Activated CD8-positive, alpha-beta T cell treated with anti-CD3 and anti-CD28 coated beads for 36 hours (primary cell): ENCODE results near the gene DDX1. TPM values are rescaled to one million over a fixed set of nuclear protein-coding genes. Genes with fewer than 3 reads are reported as not detected.

ENCODE experiments used
- ATAC-seq: fragments of 200-7000 bp; cut with Tn5 transposase; one replicate; pipeline ENCODE4 v1.10.0; 2021; ENCODE audit warnings: mild to moderate bottlenecking, moderate library complexity
- CTCF ChIA-PET: fragments of 350-600 bp; sonication (Branson Sonifier 250); formaldehyde crosslinking; loops from one replicate; lab custom pipeline; 2021; ENCODE audit warnings: antibody characterized with exemption; lab: Charles Lee
- POLR2A ChIA-PET: fragments of 350-600 bp; sonication (Branson Sonifier 250); formaldehyde crosslinking; loops from one replicate; lab custom pipeline; 2021; ENCODE audit warnings: antibody characterized with exemption; lab: Charles Lee
- DNase-seq: peaks from one replicate; pipeline ENCODE4 v3.0.0-alpha.2; 2020
- H3K27ac Mint-ChIP-seq: one replicate; pipeline ENCODE4 v1.8.0; 2021; ENCODE audit warnings: mild to moderate bottlenecking, mixed read lengths
- H3K27me3 Mint-ChIP-seq: one replicate; pipeline ENCODE4 v1.8.0; 2021; ENCODE audit warnings: mixed read lengths
- H3K36me3 Mint-ChIP-seq: one replicate; pipeline ENCODE4 v1.8.0; 2021; ENCODE audit warnings: low read depth, mixed read lengths
- H3K4me1 Mint-ChIP-seq: one replicate; pipeline ENCODE4 v1.8.0; 2021; ENCODE audit warnings: low read depth, mixed read lengths
- H3K4me3 Mint-ChIP-seq: one replicate; pipeline ENCODE4 v1.8.0; 2021; ENCODE audit warnings: mild to moderate bottlenecking, moderate library complexity, mixed read lengths
- H3K9me3 Mint-ChIP-seq: one replicate; pipeline ENCODE4 v1.8.0; 2021; ENCODE audit warnings: mixed read lengths
- intact Hi-C: fragments of 100-400 bp; cut with micrococcal nuclease; formaldehyde crosslinking; loops from one replicate; pipeline ENCODE4 v1.10.0; 2022
- total RNA-seq, 2 experiments: library from RNA; stranded (reverse); gene quantifications; one replicate each; pipeline ENCODE4 v1.2.3, GENCODE V29; 2021
- TF ChIP-seq, protein P1 (sequence below): fragments of 200-600 bp; IDR thresholded peaks from one replicate; pipeline ENCODE4 v1.8.0; 2022; ENCODE audit warnings: antibody characterized with exemption, mild to moderate bottlenecking

Gene DDX1
- total RNA-seq, 2 experiments from 2014 or later: 90.3 to 92.5 TPM

DNA sequence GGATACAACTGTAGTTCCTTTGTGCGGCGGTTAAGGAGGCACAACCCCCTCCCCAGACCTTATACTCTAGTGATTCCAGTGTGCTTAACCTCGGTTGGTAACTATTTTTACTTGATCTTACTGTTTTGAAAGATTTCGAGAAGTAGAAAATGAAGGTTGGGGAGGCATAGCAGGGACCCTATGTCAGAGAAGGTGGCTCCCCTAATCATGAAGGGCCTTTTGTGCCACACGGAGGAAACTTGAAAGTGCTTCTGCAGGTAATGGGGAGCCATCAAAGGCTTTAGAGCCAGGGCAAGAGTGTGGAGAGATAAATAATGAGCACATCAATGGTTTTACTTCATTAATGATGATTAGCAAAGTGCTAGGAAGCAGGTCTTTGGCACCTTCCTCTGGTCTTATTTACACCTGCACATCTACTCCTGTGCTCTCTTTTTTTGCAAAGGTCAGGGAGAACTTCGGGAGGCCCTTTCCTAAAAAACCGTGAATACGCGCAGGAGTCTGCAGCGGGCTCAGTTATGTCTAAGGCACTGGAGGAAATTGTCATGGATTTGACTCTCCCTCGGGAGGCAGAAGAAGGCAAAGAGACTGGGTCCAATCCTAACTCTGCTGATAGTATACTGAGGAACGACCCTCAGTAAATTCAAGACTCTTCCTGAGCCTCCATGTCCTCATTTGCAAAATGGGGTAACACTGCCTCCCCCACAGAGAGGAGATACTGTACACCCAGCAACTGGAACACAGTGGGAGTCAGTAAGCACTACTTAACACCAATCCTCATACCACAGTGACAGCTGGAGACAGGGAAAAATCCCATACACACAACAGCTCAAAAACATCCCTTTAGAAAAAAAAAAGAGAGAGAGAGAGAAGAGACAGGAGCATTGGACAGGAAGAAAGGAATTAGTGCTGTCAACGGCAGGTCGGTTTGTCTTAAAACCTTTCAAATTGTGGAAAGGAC, 81.6 kb downstream of the DDX1 start:
- Mint-ChIP-seq H3K4me1 (no peaks in the 10 kb centered on the region), H3K9me3 (no peaks in the 10 kb centered on the region), H3K4me3 (no peak overlapping the region), H3K27me3 (peaks cover 5% of the 10 kb centered on the region), H3K36me3 (no peaks in the 10 kb centered on the region), H3K27ac (no peak overlapping the region)
- ATAC-seq: no peak
- CTCF ChIA-PET: no interaction called here
- TF ChIP-seq, protein P1, sequence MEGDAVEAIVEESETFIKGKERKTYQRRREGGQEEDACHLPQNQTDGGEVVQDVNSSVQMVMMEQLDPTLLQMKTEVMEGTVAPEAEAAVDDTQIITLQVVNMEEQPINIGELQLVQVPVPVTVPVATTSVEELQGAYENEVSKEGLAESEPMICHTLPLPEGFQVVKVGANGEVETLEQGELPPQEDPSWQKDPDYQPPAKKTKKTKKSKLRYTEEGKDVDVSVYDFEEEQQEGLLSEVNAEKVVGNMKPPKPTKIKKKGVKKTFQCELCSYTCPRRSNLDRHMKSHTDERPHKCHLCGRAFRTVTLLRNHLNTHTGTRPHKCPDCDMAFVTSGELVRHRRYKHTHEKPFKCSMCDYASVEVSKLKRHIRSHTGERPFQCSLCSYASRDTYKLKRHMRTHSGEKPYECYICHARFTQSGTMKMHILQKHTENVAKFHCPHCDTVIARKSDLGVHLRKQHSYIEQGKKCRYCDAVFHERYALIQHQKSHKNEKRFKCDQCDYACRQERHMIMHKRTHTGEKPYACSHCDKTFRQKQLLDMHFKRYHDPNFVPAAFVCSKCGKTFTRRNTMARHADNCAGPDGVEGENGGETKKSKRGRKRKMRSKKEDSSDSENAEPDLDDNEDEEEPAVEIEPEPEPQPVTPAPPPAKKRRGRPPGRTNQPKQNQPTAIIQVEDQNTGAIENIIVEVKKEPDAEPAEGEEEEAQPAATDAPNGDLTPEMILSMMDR: no peak
- POLR2A ChIA-PET: no interaction called here
- DNase-seq: no peak
- intact Hi-C loops: no loop called here

DNA sequence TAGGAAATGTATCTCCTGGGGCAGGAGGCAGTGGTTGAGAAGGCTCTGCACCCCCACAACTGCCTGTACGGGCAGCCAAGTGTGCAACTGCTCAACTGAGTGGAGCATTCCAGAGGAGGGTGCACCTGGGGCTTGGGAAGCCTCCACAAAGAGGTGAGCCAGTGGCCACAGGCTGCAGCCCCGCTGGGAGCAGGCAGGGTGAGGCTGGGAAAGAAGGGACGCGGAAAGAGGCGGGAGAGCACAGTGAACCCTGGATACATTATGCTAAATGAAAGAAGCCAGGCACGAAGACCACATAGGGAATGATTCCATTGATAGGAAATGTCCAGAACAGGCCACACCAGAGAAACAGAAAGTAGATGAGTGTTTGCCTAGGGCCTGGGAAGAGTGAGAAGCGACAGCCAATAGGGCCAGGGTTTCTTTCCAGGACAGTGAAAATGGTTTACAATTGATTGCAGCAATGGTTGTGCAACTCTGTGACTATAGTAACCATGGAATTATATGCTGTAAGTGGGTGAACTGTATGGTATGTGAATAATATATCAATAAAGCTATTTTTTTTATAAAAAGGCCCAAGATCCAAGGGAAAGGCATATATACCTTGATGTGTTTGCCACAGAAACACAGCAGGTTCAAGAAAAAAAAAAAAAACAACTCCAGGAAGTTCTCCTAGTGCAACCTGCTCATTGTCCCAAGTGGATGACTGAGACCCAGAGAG, 82.4 kb downstream of the DDX1 start:
- DNase-seq: no peak
- Mint-ChIP-seq H3K36me3 (no peaks in the 10 kb centered on the region), H3K4me3 (no peak overlapping the region), H3K4me1 (no peaks in the 10 kb centered on the region), H3K27ac (no peak overlapping the region), H3K9me3 (no peaks in the 10 kb centered on the region), H3K27me3 (peaks cover 5% of the 10 kb centered on the region)
- ATAC-seq: no peak
- TF ChIP-seq, protein P1: no peak
- CTCF ChIA-PET: no interaction called here
- intact Hi-C loops: no loop called here
- POLR2A ChIA-PET: no interaction called here

DNA sequence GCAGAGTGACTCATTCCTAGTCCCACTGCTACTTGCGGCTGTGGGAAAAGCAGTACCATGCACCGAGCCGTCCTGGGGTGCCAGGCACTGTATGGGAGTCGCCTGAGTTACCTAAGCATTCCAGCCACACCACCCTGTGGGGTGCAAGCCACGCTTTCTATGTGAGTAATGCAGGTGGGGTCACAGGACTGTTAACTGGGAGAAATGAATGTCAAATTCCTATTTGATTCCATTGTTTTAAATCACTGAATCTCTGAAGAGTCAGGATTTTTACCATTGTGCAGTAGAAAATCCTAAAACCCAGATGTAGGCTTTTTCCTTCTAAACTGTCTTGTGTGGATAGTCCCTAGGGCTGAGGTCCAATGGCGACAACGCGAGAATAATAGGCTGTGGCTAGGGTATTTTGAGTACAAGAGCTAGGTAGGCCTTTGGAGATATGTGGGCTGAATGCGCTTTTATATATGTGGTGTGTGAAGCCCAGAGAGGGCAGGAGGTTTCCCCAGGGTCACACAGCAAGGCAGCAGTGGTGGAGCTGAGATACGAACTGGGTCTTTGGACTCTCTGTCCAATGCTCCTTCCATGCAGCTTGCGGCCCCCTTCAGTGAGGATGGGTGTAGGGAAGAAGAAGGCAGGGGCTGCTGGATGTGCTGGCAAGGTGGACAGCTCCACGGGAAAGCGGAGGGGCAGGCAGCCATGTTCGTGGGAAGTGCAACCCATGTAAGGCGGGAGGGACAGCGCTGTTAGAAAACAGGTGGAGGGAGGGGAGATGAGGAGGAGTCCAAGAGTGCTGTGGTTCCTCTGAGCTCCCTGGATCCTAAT, 83.2 kb downstream of the DDX1 start:
- intact Hi-C loops: no loop called here
- CTCF ChIA-PET: no interaction called here
- Mint-ChIP-seq H3K4me3 (no peak overlapping the region), H3K27ac (no peak overlapping the region), H3K4me1 (no peaks in the 10 kb centered on the region), H3K9me3 (peaks cover 3% of the 10 kb centered on the region), H3K27me3 (peaks cover 5% of the 10 kb centered on the region), H3K36me3 (no peaks in the 10 kb centered on the region)
- POLR2A ChIA-PET: no interaction called here
- TF ChIP-seq, protein P1: no peak
- DNase-seq: no peak
- ATAC-seq: no peak

DNA sequence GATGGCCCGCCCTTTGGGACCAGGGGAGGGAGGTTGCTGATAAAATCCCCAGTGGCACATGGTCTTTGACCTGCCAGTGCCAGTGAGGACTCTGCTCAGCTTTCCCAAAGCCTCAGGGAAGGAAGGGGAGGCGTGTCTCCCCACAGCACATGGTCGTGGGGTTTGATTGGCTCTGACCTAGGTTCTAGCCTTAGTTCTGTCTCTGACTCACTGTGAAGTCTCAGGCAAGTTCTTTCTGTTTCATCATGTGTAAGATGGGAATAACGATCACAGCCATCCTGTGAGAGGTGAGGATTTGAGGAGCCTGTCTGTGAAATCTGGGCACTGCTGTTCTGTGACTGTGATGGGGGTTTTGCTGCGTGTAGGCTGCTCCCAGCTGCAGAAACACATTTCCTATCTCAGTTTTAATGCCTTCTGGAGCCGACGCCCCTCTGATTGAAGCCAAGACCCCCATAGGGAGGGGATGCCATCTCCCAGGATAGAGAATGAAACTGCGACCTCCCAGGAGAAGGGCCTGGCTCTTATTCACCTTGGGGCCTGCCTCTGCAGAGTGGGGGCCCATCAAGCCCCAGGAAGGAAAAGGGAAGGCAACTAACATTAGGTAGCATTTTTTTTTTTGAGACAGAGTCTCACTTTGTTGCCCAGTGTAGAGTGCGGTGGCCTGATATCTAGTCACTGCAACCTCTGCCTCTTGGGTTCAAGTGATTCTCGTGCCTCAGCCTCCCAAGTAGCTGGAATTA, 84.0 kb downstream of the DDX1 start:
- CTCF ChIA-PET: no interaction called here
- H3K4me1 Mint-ChIP-seq: no peaks in the 10 kb centered on the region

More for the DNA sequence above, 84.0 kb downstream of the DDX1 start:
- H3K4me3 Mint-ChIP-seq: no peak overlapping the region
- ATAC-seq: no peak
- TF ChIP-seq, protein P1: no peak
- intact Hi-C loops: no loop called here
- no peaks in the 10 kb centered on the region for H3K36me3 Mint-ChIP-seq
- peaks cover 3% of the 10 kb centered on the region for H3K27me3 Mint-ChIP-seq
- no peak for DNase-seq
- POLR2A ChIA-PET: no interaction called here
- peaks cover 3% of the 10 kb centered on the region for H3K9me3 Mint-ChIP-seq
- no peak overlapping the region for H3K27ac Mint-ChIP-seq
